GM12875 (cell line): ENCODE measurements around the gene NDE1.
"Not testable (repeated sequence)": the region's sequence is repeated elsewhere in the genome, so short reads cannot be mapped to it uniquely, and the experiment has no call there.

Experiments
- H3K4me3 ChIP-seq: one replicate; pipeline ENCODE4 v1.5.1; 2011; ENCODE audit warnings: low read depth, low read length, control low read depth
- CTCF ChIP-seq: IDR thresholded peaks from 2 replicates; pipeline ENCODE4 v1.5.1; 2011; ENCODE audit warnings: low read depth, mild to moderate bottlenecking, control low read depth, inconsistent platforms, low read length, moderate library complexity, borderline replicate concordance; ENCODE audit not compliant: insufficient read depth

The NDE1 gene

GRCh38 chr16:15714393-15715172, 64.5 kb downstream of the NDE1 start:
- no peak overlapping the region for H3K4me3 ChIP-seq
- no peak for TF ChIP-seq CTCF

GRCh38 chr16:15715221-15715620, 65.2 kb downstream of the NDE1 start:
- H3K4me3 ChIP-seq: no peak overlapping the region
- no peak for TF ChIP-seq CTCF

- no peak for TF ChIP-seq CTCF
- no peak overlapping the region for H3K4me3 ChIP-seq
Observed at GRCh38 chr16:15716694-15717447, 66.8 kb downstream of the NDE1 start.

GRCh38 chr16:15721018-15721417, 71.0 kb downstream of the NDE1 start:
- no peak overlapping the region for H3K4me3 ChIP-seq
- no peak for TF ChIP-seq CTCF

- TF ChIP-seq CTCF: no peak
- H3K4me3 ChIP-seq: no peak overlapping the region
Observed at GRCh38 chr16:15723808-15724207, 73.8 kb downstream of the NDE1 start.

GRCh38 chr16:15725641-15726240, 75.7 kb downstream of the NDE1 start:
- TF ChIP-seq CTCF: no peak

GRCh38 chr16:15726715-15727114, 76.7 kb downstream of the NDE1 start:
- TF ChIP-seq CTCF: no peak

More at GRCh38 chr16:15725641-15726240, 75.7 kb downstream of the NDE1 start:
- H3K4me3 ChIP-seq: no peak overlapping the region

GRCh38 chr16:15727697-15728096, 77.7 kb downstream of the NDE1 start:
- not testable (repeated sequence) for H3K4me3 ChIP-seq

More at GRCh38 chr16:15726715-15727114, 76.7 kb downstream of the NDE1 start:
- H3K4me3 ChIP-seq: no peak overlapping the region
